Measurements from ENCODE around the gene INKA2. TPM values are rescaled to one million over a fixed set of nuclear protein-coding genes. Genes with fewer than 3 reads are reported as not detected.

INKA2 gene
- 10 to 100 TPM; 23.4 to 54.9 (median 39.6) TPM for polyA plus RNA-seq (ENCODE audit: insufficient read length in 10 of 10)
- long read RNA-seq, donor 1, full-length matches to known transcripts, result 9 of 122 reads
- long read RNA-seq, donor 1, partial matches to known transcripts, result 89 of 122 reads
- long read RNA-seq, donor 1, other reads (novel, unspliced or antisense), result 24 of 122 reads
- long read RNA-seq, donor 2, full-length matches to known transcripts, result 18 of 32 reads
- long read RNA-seq, donor 2, partial matches to known transcripts, result 14 of 32 reads
- long read RNA-seq, donor 2, other reads (novel, unspliced or antisense), result 0 of 32 reads
- long read RNA-seq, donor 3, result 0 reads
- long read RNA-seq, donor 4, full-length matches to known transcripts, result 8 of 8 reads
- long read RNA-seq, donor 4, partial matches to known transcripts, result 0 of 8 reads
- long read RNA-seq, donor 4, other reads (novel, unspliced or antisense), result 0 of 8 reads
- long read RNA-seq, donor 5, full-length matches to known transcripts, result 7 of 7 reads
- long read RNA-seq, donor 5, partial matches to known transcripts, result 0 of 7 reads
- long read RNA-seq, donor 5, other reads (novel, unspliced or antisense), result 0 of 7 reads
- long read RNA-seq, donor 6, full-length matches to known transcripts, result 14 of 14 reads
- long read RNA-seq, donor 6, partial matches to known transcripts, result 0 of 14 reads
- long read RNA-seq, donor 6, other reads (novel, unspliced or antisense), result 0 of 14 reads
- long read RNA-seq, donor 7, full-length matches to known transcripts, result 12 of 12 reads
- long read RNA-seq, donor 7, partial matches to known transcripts, result 0 of 12 reads
- long read RNA-seq, donor 7, other reads (novel, unspliced or antisense), result 0 of 12 reads
- long read RNA-seq, donor 8, full-length matches to known transcripts, result 5 of 43 reads
- long read RNA-seq, donor 8, partial matches to known transcripts, result 32 of 43 reads
- long read RNA-seq, donor 8, other reads (novel, unspliced or antisense), result 6 of 43 reads
- long read RNA-seq, donor 9, full-length matches to known transcripts, result 4 of 4 reads
- long read RNA-seq, donor 9, partial matches to known transcripts, result 0 of 4 reads
- long read RNA-seq, donor 9, other reads (novel, unspliced or antisense), result 0 of 4 reads

- peak; percentile 88 to 95 (median 89) for DNase-seq
These were observed at the start of gene INKA2 for GRCh38 chr1:111739194-111739924. TSS of gene INKA2 (minus strand) at chr1:111739395. CDS start at chr1:111739242, 153 bp downstream.

GRCh38 chr1:111786669-111787207 lies 47.5 kb upstream of the INKA2 start:
- DNase-seq, result no peak

- no peak for DNase-seq
These were observed 45.2 kb upstream of the INKA2 start for GRCh38 chr1:111784273-111784901.

- DNase-seq, result no peak
These were observed 40.4 kb upstream of the INKA2 start for GRCh38 chr1:111779546-111779945.

GRCh38 chr1:111778541-111779051 lies 39.4 kb upstream of the INKA2 start:
- peak in 1 of 3 donors; percentile 79 for DNase-seq

- DNase-seq, result no peak
These were observed 38.9 kb upstream of the INKA2 start for GRCh38 chr1:111778066-111778465.

- DNase-seq, result no peak
These were observed 38.1 kb upstream of the INKA2 start for GRCh38 chr1:111777301-111777700.

GRCh38 chr1:111776861-111777260 lies 37.7 kb upstream of the INKA2 start:
- DNase-seq, result no peak

GRCh38 chr1:111776391-111776790 lies 37.2 kb upstream of the INKA2 start:
- DNase-seq, result peak in 1 of 3 donors; percentile 55

- no peak for DNase-seq
These were observed 36.8 kb upstream of the INKA2 start for GRCh38 chr1:111775966-111776365.

- no peak for DNase-seq
These were observed 31.7 kb upstream of the INKA2 start for GRCh38 chr1:111770916-111771315.

GRCh38 chr1:111769517-111770146 lies 30.4 kb upstream of the INKA2 start:
- peak; percentile 54 to 75 (median 70) for DNase-seq

GRCh38 chr1:111768625-111769024 lies 29.4 kb upstream of the INKA2 start:
- DNase-seq, result no peak

GRCh38 chr1:111768023-111768422 lies 28.8 kb upstream of the INKA2 start:
- DNase-seq, result no peak

GRCh38 chr1:111762332-111762731 lies 23.1 kb upstream of the INKA2 start:
- DNase-seq, result no peak

GRCh38 chr1:111761717-111762116 lies 22.5 kb upstream of the INKA2 start:
- no peak for DNase-seq

GRCh38 chr1:111758373-111758772 lies 19.2 kb upstream of the INKA2 start:
- DNase-seq, result no peak

GRCh38 chr1:111756124-111756513 lies 16.9 kb upstream of the INKA2 start:
- no peak for DNase-seq

GRCh38 chr1:111755331-111756123 lies 16.3 kb upstream of the INKA2 start, which contains the start of gene DDX20:
TSS of gene DDX20 (plus strand) at chr1:111755901. CDS start at chr1:111755925, 24 bp downstream.
- DNase-seq, result peak; percentile 97 to 99 (median 98)
